GM21737 (cell line): ENCODE results near the gene COL27A1.

Experiments used
- ATAC-seq: cut with Tn5 transposase; IDR thresholded peaks from one replicate; pipeline ENCODE4 v1.9.1; 2021; ENCODE audit warnings: mild to moderate bottlenecking, moderate library complexity; ENCODE audit not compliant: unreplicated experiment

Gene COL27A1

GRCh38 chr9:114221706-114222465 is 66.5 kb downstream of the COL27A1 start:
- no peak for ATAC-seq

- ATAC-seq: no peak
Measured at GRCh38 chr9:114223564-114224246, 68.4 kb downstream of the COL27A1 start.

DNA sequence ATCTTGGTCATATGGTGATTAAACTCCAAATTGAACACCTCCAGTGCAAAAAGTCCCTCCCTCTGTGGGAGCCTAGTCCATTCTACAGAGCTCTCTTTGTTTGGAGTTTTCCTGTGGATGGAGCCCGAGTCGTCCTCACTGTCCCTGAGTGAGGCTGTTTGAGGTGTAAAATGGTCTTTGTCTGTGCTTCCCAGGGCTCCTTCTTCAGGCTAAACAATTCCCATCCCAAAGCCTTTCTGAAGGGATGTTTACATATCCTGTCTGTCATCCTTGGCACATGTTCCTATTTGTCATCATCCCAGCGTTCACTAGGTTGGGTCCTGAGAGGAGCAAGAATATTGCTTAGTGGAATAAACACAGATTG is 68.9 kb downstream of the COL27A1 start:
- ATAC-seq: no peak

GRCh38 chr9:114225561-114226212 is 70.3 kb downstream of the COL27A1 start:
- ATAC-seq: no peak

GRCh38 chr9:114226246-114227055 is 71.1 kb downstream of the COL27A1 start:
- no peak for ATAC-seq

- no peak for ATAC-seq
Measured at GRCh38 chr9:114227288-114228015, 72.1 kb downstream of the COL27A1 start.

- ATAC-seq: no peak
Measured at GRCh38 chr9:114228016-114228808, 72.9 kb downstream of the COL27A1 start.

- ATAC-seq: no peak
Measured at GRCh38 chr9:114229295-114229694, 74.0 kb downstream of the COL27A1 start.

- no peak for ATAC-seq
Measured at GRCh38 chr9:114230068-114230467, 74.7 kb downstream of the COL27A1 start.

- no peak for ATAC-seq
Measured at GRCh38 chr9:114231273-114231672, 75.9 kb downstream of the COL27A1 start.

DNA sequence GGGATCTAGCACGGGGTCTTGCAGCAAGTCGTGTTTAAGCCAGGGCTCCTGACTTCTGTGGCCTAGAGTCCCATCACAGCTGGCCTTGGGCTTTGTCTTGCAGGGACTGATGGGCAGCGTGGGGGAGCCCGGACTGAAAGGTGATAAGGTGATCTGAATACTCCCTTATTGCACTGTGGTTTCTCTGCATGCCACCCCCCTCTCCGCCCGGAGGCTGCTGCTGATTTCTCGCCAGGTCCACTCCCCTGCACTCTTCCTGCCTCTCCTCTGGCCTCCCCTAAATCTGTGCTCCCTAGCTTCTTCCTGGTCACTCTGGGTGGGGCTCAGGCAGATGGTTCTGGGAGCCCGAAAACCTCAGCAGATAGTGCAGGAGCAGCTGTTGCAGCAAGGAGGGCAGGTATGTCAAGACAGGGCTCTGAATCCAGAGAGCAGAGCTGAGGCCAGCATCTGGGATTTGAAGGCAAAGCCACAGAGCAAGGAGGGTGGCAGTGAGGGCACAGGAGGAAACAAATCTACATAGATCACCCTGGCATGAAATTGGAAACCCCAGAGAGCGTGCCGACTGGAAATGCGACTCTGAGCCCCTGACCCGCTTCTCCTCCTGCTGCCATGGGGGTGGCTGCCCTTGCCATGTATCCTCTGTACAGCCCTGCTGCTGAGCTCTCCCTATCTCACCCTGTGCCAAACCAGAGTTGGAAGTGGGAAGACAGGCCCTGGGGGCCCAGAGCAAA is 76.5 kb downstream of the COL27A1 start:
- no peak for ATAC-seq

DNA sequence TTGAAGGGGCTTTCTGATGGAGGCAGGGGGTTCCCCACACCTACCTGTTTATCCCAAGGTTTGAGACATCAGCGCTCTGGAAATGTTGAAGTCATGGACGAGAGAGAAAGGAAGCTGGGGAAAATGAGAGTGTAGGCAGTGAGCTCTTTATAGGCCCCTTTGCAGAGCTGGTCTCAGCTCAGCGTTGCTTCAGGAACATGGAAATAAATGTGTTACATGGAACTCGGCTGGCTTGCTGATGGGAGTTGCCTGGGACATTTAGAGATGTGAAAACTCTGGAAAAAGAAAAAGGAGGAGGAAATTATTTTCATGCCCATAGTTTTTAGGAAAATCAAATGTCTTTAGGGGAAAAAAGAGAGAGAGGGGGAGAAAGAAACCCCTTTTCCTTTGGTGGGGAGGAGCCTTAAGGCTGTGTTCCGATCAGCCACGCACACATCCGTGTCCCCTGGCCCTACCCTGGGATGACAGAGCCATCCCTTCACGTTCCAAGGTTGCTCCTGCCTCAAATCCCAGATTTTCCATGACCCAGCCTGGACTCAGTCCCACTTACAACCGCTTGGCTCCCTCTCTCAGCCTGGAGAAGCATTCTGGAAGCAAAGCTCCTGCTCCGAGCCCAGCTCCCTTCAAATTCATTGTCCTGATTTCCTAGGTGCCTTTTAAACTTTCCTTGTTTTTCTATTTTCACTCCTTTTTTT is 78.3 kb downstream of the COL27A1 start:
- ATAC-seq: no peak

- ATAC-seq: no peak
Measured at GRCh38 chr9:114235033-114235661, 79.8 kb downstream of the COL27A1 start.

DNA sequence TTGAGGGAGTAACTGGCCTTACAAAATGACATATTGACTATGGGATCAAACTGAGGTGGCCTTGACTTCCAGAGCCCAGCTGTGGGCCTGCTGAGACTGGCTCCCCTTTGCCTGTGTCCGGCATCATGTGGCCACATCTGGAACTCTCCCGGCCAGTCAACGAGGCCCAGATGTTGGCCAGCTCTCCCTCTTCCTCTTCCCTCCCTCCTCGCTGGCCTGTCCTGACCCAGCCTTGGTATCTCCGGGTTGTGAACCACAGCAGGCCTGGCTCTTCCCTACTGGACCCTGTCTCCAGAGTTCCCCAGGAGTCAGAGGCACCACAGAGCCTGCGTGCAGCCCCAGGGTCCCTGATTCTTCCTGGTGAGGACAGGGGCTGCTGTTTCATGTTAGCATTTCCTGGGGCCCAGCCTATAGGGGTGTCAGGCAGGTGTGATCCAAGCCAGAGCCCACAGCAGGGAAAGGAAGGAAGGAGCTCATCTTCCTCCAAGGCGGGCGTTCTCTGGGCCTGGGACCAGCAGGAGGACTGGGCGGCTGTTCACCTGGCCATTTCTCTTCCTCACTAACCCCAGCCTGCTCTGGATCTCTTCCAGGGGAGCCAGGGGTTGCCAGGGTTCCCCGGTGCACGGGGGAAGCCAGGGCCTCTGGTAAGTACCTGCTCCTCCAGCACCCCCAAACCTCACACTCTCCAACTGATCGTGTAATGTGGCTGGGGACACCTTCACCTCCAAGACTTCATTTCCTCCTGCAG is 81.2 kb downstream of the COL27A1 start:
- ATAC-seq: no peak

DNA sequence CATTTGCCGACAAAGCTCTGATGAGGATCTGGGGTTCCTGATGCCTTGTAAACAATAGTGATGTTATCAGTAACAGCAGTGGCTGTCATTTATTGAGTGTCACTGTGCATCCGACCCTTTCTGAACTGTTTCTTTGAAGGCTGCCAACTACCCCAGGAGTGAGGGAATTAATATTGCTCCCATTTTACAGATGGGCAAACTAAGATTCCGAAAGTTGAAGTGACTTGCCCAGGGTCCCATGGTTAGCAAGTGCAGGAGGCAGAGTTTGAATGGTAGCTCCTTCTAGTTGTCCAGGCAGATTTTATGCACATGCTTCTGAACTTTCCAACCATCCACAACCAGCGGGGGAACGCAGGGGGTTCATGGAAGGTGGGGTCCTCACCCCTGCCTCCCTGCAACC is 81.9 kb downstream of the COL27A1 start:
- ATAC-seq: no peak

- no peak for ATAC-seq
Measured at GRCh38 chr9:114237781-114238180, 82.4 kb downstream of the COL27A1 start.

DNA sequence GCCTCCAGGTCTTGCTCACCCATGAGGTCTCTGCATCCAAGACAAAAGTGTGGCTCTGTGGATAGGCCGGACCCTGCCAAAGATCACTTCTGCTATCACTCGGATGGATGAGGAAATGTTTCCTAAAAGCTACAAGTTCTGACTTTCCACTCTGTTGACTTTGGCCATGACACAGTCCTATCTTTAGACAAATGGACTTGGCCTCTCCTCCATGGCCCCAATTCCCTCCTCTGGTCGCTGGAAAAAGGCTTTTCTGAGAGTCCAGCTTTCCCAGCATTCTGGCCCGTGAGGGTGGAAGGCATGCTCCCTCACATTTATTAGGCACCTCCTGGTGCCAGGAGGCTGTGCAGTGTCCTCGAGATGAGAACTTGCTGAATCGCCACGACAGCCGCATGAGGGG is 83.1 kb downstream of the COL27A1 start:
- no peak for ATAC-seq
